ENCODE measurements around the gene HSPA1L.

GRCh38 chr6:31805939-31806469 lies 9.1 kb downstream of the HSPA1L start:
- no peak for TF ChIP-seq MYC (IDR thresholded peaks at IDR 0.05; ENCODE audit: borderline replicate concordance, low read length)
- no peak for TF ChIP-seq CTCF (IDR thresholded peaks at IDR 0.05)
- TF ChIP-seq MAX (IDR thresholded peaks at IDR 0.05) = no peak
- TF ChIP-seq RNF2 (IDR thresholded peaks at IDR 0.05; ENCODE audit: borderline replicate concordance, low read depth) = no peak
- no peak for TF ChIP-seq MAZ (IDR thresholded peaks at IDR 0.05; ENCODE audit: borderline replicate concordance, low read depth, low read length)
- no peak for TF ChIP-seq SREBF2 (IDR thresholded peaks at IDR 0.05)
- TF ChIP-seq RAD21 (conservative IDR thresholded peaks at IDR 0.05 in 1 of 2, IDR thresholded peaks at IDR 0.05 in 1 of 2) = no peak
- no peak for TF ChIP-seq USF2 (IDR thresholded peaks at IDR 0.05)
- no peak for TF ChIP-seq POLR2A (IDR thresholded peaks at IDR 0.05; ENCODE audit: low read length)
